Endothelial cell of umbilical vein (primary cell): Measurements from ENCODE around the gene PIK3C3. TPM values are rescaled to one million over a fixed set of nuclear protein-coding genes. Genes with fewer than 3 reads are reported as not detected.

Source experiments
- BruUV-seq: library from RNA; stranded (reverse); fragments of 400-500 nt; replicated peaks from 2 replicates; lab custom pipeline; 2021; lab: Mats Ljungman, UMichigan
- CTCF ChIA-PET: fragments of 300-600, 350-600 bp; sonication (Branson Sonifier 250); formaldehyde crosslinking; loops from one replicate; lab custom pipeline; 2021; ENCODE audit warnings: antibody characterized with exemption, inconsistent platforms; lab: Charles Lee
- POLR2A ChIA-PET: fragments of 300-600, 350-600 bp; sonication (Branson Sonifier 250); formaldehyde crosslinking; loops from one replicate; lab custom pipeline; 2021; ENCODE audit warnings: antibody characterized with exemption, inconsistent platforms; lab: Charles Lee
- DNase-seq: peaks from one replicate; pipeline ENCODE4 v3.0.0-alpha.2; 2011; ENCODE audit warnings: low read depth, low spot score
- FAIRE-seq: peaks from 2 replicates; lab custom pipeline; 2011; peaks lifted over from hg19 to GRCh38; lab: Jason Lieb, UNC
- H2AFZ ChIP-seq: 2 replicates; pipeline ENCODE4 v1.6.0; 2012; ENCODE audit warnings: low read depth, low read length, control low read depth, inconsistent platforms
- H3K27ac ChIP-seq: 2 replicates; pipeline ENCODE4 v1.5.1; 2011; ENCODE audit warnings: low read depth, mild to moderate bottlenecking, control low read depth, low read length, moderate library complexity; ENCODE audit not compliant: insufficient read depth
- H3K27me3 ChIP-seq, 2 experiments: 2 replicates each; pipeline versions ENCODE4 v1.6.0 to v1.6.1; 2011; ENCODE audit warnings: low read length in 2 of 2, mixed read lengths in 1 of 2; ENCODE audit not compliant: control insufficient read depth in 2 of 2, insufficient read depth in 2 of 2
- H3K36me3 ChIP-seq, 2 experiments: 2 replicates in 1 of 2; 3 replicates in 1 of 2; pipeline ENCODE4 v1.5.1; 2011; ENCODE audit warnings: low read length in 2 of 2, mild to moderate bottlenecking in 1 of 2, moderate library complexity in 1 of 2; ENCODE audit not compliant: control insufficient read depth in 2 of 2, insufficient read depth in 2 of 2; ENCODE audit errors: extremely low read depth in 1 of 2
- H3K4me1 ChIP-seq: 3 replicates; pipeline ENCODE4 v1.5.1; 2011; ENCODE audit warnings: mild to moderate bottlenecking, low read length; ENCODE audit not compliant: control insufficient read depth, insufficient read depth; ENCODE audit errors: extremely low read depth
- H3K4me2 ChIP-seq: 2 replicates; pipeline ENCODE4 v1.6.1; 2011; ENCODE audit warnings: low read length, control low read depth, mixed read lengths; ENCODE audit not compliant: insufficient read depth
- H3K4me3 ChIP-seq, 3 experiments: fragments of 200-600 bp in 1 of 3; sonication (generic), shearing (Covaris generic) in 1 of 3; replicated peaks in 1 of 3; 2 replicates each; pipeline ENCODE4 v1.5.1; 2011 to 2016; ENCODE audit warnings: control low read depth in 3 of 3, low read length in 3 of 3, mild to moderate bottlenecking in 2 of 3, inconsistent platforms in 1 of 3, low read depth in 1 of 3, moderate library complexity in 1 of 3; ENCODE audit not compliant: insufficient read depth in 1 of 3
- H3K79me2 ChIP-seq: 2 replicates; pipeline ENCODE4 v1.6.0; 2012; ENCODE audit warnings: low read length, inconsistent platforms; ENCODE audit not compliant: control insufficient read depth, insufficient read depth
- H3K9ac ChIP-seq: replicated peaks from 2 replicates; pipeline ENCODE3; 2011; ENCODE audit warnings: low read length, control low read depth; ENCODE audit not compliant: insufficient read depth; ENCODE audit errors: extremely low read depth
- H3K9me1 ChIP-seq: replicated peaks from 3 replicates; pipeline ENCODE4 v1.6.0; 2011; ENCODE audit warnings: mild to moderate bottlenecking, low read length; ENCODE audit not compliant: control insufficient read depth, insufficient read depth; ENCODE audit errors: extremely low read depth
- H3K9me3 ChIP-seq: replicated peaks from 2 replicates; pipeline ENCODE4 v1.5.1; 2012; ENCODE audit warnings: low read length, inconsistent platforms; ENCODE audit not compliant: control insufficient read depth, insufficient read depth
- H4K20me1 ChIP-seq: replicated peaks from 2 replicates; pipeline ENCODE3; 2011; ENCODE audit warnings: mild to moderate bottlenecking, low read length; ENCODE audit not compliant: control insufficient read depth, insufficient read depth; ENCODE audit errors: extremely low read depth
- EZH2 ChIP-seq: IDR thresholded peaks from 2 replicates; pipeline ENCODE4 v1.6.1; 2012; ENCODE audit warnings: borderline replicate concordance, low read depth, mild to moderate bottlenecking, moderate library complexity, low read length, inconsistent platforms; ENCODE audit not compliant: severe bottlenecking
- FOS ChIP-seq: IDR thresholded peaks from 2 replicates; pipeline ENCODE4 v1.6.1; 2011; ENCODE audit warnings: mild to moderate bottlenecking, low read length, moderate library complexity, borderline replicate concordance; ENCODE audit not compliant: insufficient read depth
- GATA2 ChIP-seq: IDR thresholded peaks from 2 replicates; pipeline ENCODE4 v1.7.0; 2011; ENCODE audit warnings: low read depth, mild to moderate bottlenecking, moderate library complexity, mixed read lengths, low read length; ENCODE audit not compliant: insufficient read length, insufficient read depth
- JUN ChIP-seq: IDR thresholded peaks from 2 replicates; pipeline ENCODE4 v1.6.1; 2011; ENCODE audit warnings: borderline replicate concordance, low read depth; ENCODE audit not compliant: insufficient read length, insufficient read depth
- MYC ChIP-seq: IDR thresholded peaks from one replicate; pipeline ENCODE4 v1.6.1; 2011; ENCODE audit warnings: mild to moderate bottlenecking, low read depth, low read length
- POLR2A ChIP-seq: IDR thresholded peaks from 2 replicates; pipeline ENCODE4 v1.6.1; 2012; ENCODE audit warnings: low read depth, mild to moderate bottlenecking, control low read depth, low read length
- POLR2AphosphoS5 ChIP-seq: IDR thresholded peaks from 2 replicates; pipeline ENCODE4 v1.6.1; 2012; ENCODE audit warnings: low read depth, mild to moderate bottlenecking, control low read depth, low read length, moderate library complexity; ENCODE audit not compliant: insufficient read depth
- dilution Hi-C: fragments of 300-500 bp; cut with MboI; formaldehyde crosslinking; loops from one replicate; pipeline ENCODE4 v1.15.0; 2019; ENCODE audit warnings: low sequenced_read_pairs; ENCODE audit not compliant: extremely low pct_ligation_motif_present
- intact Hi-C: fragments of 100-400 bp; cut with micrococcal nuclease; formaldehyde crosslinking; loops from one replicate; pipeline ENCODE4 v1.10.0; 2022
- polyA plus RNA-seq, 4 experiments: library from polyadenylated mRNA; depleted of rRNA in 3 of 4; stranded (reverse) in 3 of 4; unstranded in 1 of 4; fragments of >200 nt; gene quantifications; 2 replicates each; pipeline versions ENCODE4 v1.2.1 to v1.2.3, GENCODE V29; 2011 to 2012; ENCODE audit warnings: missing spikeins in 1 of 4
- total RNA-seq: library from RNA; stranded (reverse); gene quantifications from 2 replicates; pipeline ENCODE4 v1.2.3, GENCODE V29; 2021
- TF ChIP-seq, protein P1 (sequence below), 2 donors: IDR thresholded peaks; 1 replicate in 1 of 2; 2 replicates in 1 of 2; pipeline ENCODE4 v1.5.1; 2011; ENCODE audit warnings: low read length in 2 of 2, mild to moderate bottlenecking in 2 of 2, moderate library complexity in 2 of 2, control low read depth in 1 of 2, inconsistent platforms in 1 of 2, low read depth in 1 of 2; ENCODE audit not compliant: insufficient read depth in 1 of 2; ENCODE audit errors: extremely low read depth in 1 of 2

Gene PIK3C3
- total and polyA plus RNA-seq, 2 donors (not counting 3 experiments of a cell fraction or from before 2014, with no cell fraction given) = 19.5 to 47.3 TPM

DNA sequence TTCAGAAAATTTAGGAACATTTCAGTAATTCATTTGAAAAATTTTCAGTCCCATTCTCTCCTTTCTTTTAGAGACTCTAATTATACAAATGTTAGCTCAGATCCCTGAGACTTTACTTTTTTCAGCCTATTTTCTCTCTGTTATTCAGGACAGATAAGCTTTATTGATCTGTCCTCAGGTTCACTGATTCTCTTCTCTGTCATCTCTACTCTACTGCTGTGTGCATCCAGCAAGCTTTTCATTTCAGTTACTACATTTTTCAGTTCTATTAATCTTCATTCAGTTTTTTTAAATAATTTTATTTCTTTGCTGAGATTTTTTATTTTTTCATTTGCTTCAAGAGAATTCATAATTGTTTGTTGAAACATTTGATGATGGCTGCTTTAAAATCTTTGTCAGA lies 22.1 kb upstream of the PIK3C3 start:
- Histone ChIP-seq H3K9ac (no peak overlapping the region), H4K20me1 (no peaks in the 10 kb centered on the region), H3K27ac (no peak overlapping the region), H3K4me3 (no peak overlapping the region), H3K9me1 (no peaks in the 10 kb centered on the region), H3K79me2 (no peaks in the 10 kb centered on the region), H3K4me1 (no peaks in the 10 kb centered on the region), H3K27me3 (peaks cover 0 to 4% of the 10 kb centered on the region in 2 experiments), H3K36me3 (no peaks in the 10 kb centered on the region), H3K9me3 (no peaks in the 10 kb centered on the region), H2AFZ (no peak overlapping the region), H3K4me2 (no peak overlapping the region)
- ChIA-PET CTCF (interaction anchor here (1.8 kb wide), 1 partner anchor 95 kb away, joined by 5 read pairs; no protein-coding TSS in a partner anchor), POLR2A (no interaction called here)
- DNase-seq (no peak), FAIRE-seq (no peak)
- dilution Hi-C loops = no loop called here
- no peak for TF ChIP-seq FOS
- TF ChIP-seq JUN = no peak
- TF ChIP-seq POLR2A = no peak
- no peak for TF ChIP-seq GATA2
- TF ChIP-seq POLR2AphosphoS5 = no peak
- TF ChIP-seq, protein P1, sequence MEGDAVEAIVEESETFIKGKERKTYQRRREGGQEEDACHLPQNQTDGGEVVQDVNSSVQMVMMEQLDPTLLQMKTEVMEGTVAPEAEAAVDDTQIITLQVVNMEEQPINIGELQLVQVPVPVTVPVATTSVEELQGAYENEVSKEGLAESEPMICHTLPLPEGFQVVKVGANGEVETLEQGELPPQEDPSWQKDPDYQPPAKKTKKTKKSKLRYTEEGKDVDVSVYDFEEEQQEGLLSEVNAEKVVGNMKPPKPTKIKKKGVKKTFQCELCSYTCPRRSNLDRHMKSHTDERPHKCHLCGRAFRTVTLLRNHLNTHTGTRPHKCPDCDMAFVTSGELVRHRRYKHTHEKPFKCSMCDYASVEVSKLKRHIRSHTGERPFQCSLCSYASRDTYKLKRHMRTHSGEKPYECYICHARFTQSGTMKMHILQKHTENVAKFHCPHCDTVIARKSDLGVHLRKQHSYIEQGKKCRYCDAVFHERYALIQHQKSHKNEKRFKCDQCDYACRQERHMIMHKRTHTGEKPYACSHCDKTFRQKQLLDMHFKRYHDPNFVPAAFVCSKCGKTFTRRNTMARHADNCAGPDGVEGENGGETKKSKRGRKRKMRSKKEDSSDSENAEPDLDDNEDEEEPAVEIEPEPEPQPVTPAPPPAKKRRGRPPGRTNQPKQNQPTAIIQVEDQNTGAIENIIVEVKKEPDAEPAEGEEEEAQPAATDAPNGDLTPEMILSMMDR (IDR thresholded peaks at IDR 0.05; ENCODE audit: extremely low read depth in 1 of 2, insufficient read depth in 1 of 2, low read depth in 1 of 2, low read length in 2 of 2) = no peak
- TF ChIP-seq EZH2 = no peak
- TF ChIP-seq MYC = no peak
- intact Hi-C loops = no loop called here
- no TSS peak for BruUV-seq
